HT1080 (cell line): ENCODE measurements around the gene SYAP1. TPM values are rescaled to one million over a fixed set of nuclear protein-coding genes. Genes with fewer than 3 reads are reported as not detected.

Source experiments
- small RNA-seq: library from RNA; depleted of rRNA; stranded (forward); fragments of <200 nt; gene quantifications from one replicate; pipeline ENCODE3, GENCODE V24; 2014
- total RNA-seq: library from RNA; depleted of rRNA; stranded (reverse); fragments of >200 nt; shearing (Covaris generic); gene quantifications from 2 replicates; pipeline ENCODE4 v1.2.3, GENCODE V29; 2014; rRNA removed

The SYAP1 gene
- total RNA-seq, 1 experiment from 2014 or later, result 34.5 TPM

Small RNA genes lying within 50 kb of the gene (small RNA-seq; reads per million reads assigned to genes)
- gene RNU7-56P, result not detected
- gene RPL12P49, result not detected

Other genes with a start within 250 kb of the SYAP1 start
- gene S100G, start 69.5 kb upstream of the SYAP1 start, total RNA-seq, result not detected in 2 replicates
- 6.0 and 6.1 TPM in 2 replicates for gene CTPS2, start 6.9 kb upstream of the SYAP1 start, total RNA-seq
- 14.1 and 15.7 TPM in 2 replicates for gene TXLNG, start 66.9 kb downstream of the SYAP1 start, total RNA-seq
- gene RBBP7, start 150.8 kb downstream of the SYAP1 start, total RNA-seq, result 157 and 177 TPM in 2 replicates
- 1.9 and 2.4 TPM in 2 replicates for gene REPS2, start 227.0 kb downstream of the SYAP1 start, total RNA-seq